H1 (cell line): ENCODE results near the gene ZXDC. TPM values are rescaled to one million over a fixed set of nuclear protein-coding genes. Genes with fewer than 3 reads are reported as not detected.

ENCODE experiments used
- CTCF ChIA-PET: fragments of 300-600 bp; sonication (Branson Sonifier 250); formaldehyde crosslinking; loops from one replicate; lab custom pipeline; 2021; ENCODE audit not compliant: partially characterized antibody; lab: Charles Lee
- POLR2A ChIA-PET: fragments of 300-600 bp; sonication (Branson Sonifier 250); formaldehyde crosslinking; loops from one replicate; lab custom pipeline; 2021; ENCODE audit warnings: inconsistent platforms; ENCODE audit not compliant: partially characterized antibody; lab: Charles Lee
- DNase-seq, 2 experiments: peaks; one replicate each; pipeline versions ENCODE4 v3.0.0 to v3.0.0-alpha.2; 2010 to 2022; ENCODE audit warnings: low spot score in 2 of 2, low read depth in 1 of 2, mixed read lengths in 1 of 2
- FAIRE-seq: peaks from 2 replicates; lab custom pipeline; 2011; peaks lifted over from hg19 to GRCh38; lab: Jason Lieb, UNC
- H2AFZ ChIP-seq: 2 replicates; pipeline ENCODE4 v1.8.1; 2012; ENCODE audit warnings: low read length, inconsistent platforms
- H2AK5ac ChIP-seq: 2 replicates; pipeline ENCODE4 v1.6.1; 2013; ENCODE audit warnings: low read depth, low read length
- H2BK120ac ChIP-seq: replicated peaks from 2 replicates; pipeline ENCODE3; 2013; ENCODE audit warnings: low read depth, low read length, inconsistent platforms
- H2BK12ac ChIP-seq: 2 replicates; pipeline ENCODE4 v1.6.1; 2013; ENCODE audit warnings: low read depth, low read length
- H2BK15ac ChIP-seq: 2 replicates; pipeline ENCODE4 v1.6.1; 2013; ENCODE audit warnings: low read length
- H2BK20ac ChIP-seq: 2 replicates; pipeline ENCODE4 v1.6.1; 2013; ENCODE audit warnings: low read length
- H2BK5ac ChIP-seq: 2 replicates; pipeline ENCODE4 v1.6.1; 2013; ENCODE audit warnings: low read depth, low read length
- H3K14ac ChIP-seq: 2 replicates; pipeline ENCODE4 v1.6.1; 2013; ENCODE audit warnings: inconsistent platforms; ENCODE audit not compliant: insufficient read length
- H3K18ac ChIP-seq: 2 replicates; pipeline ENCODE4 v1.6.1; 2013; ENCODE audit warnings: low read length; ENCODE audit errors: extremely low read depth
- H3K23ac ChIP-seq: 2 replicates; pipeline ENCODE4 v1.6.1; 2013; ENCODE audit warnings: inconsistent platforms; ENCODE audit not compliant: insufficient read length
- H3K23me2 ChIP-seq: 2 replicates; pipeline ENCODE4 v1.6.1; 2013; ENCODE audit warnings: low read depth, low read length
- H3K27ac ChIP-seq: 2 replicates; pipeline ENCODE4 v1.6.1; 2011; ENCODE audit warnings: low read depth, low read length, inconsistent platforms
- H3K27me3 ChIP-seq, 4 experiments: replicated peaks in 1 of 4; 1 replicate in 1 of 4; 2 replicates in 3 of 4; pipeline versions ENCODE4 v1.6.1 to v1.8.1; 2011 to 2013; ENCODE audit warnings: low read length in 3 of 4, mild to moderate bottlenecking in 3 of 4, inconsistent platforms in 2 of 4, mixed read lengths in 2 of 4, moderate library complexity in 1 of 4; ENCODE audit not compliant: control insufficient read depth in 3 of 4, insufficient read depth in 3 of 4; ENCODE audit errors: extremely low read depth in 1 of 4
- H3K36me3 ChIP-seq, 4 experiments: 2 replicates each; pipeline versions ENCODE4 v1.6.1 to v1.8.1; 2011 to 2013; ENCODE audit warnings: mild to moderate bottlenecking in 4 of 4, low read length in 3 of 4, moderate library complexity in 2 of 4, control low read depth in 1 of 4, inconsistent platforms in 1 of 4; ENCODE audit not compliant: insufficient read depth in 4 of 4, control insufficient read depth in 2 of 4
- H3K4ac ChIP-seq: replicated peaks from 2 replicates; pipeline ENCODE3; 2013; ENCODE audit warnings: low read length, low read depth, mixed read lengths, inconsistent platforms; ENCODE audit not compliant: insufficient read length
- H3K4me1 ChIP-seq, 4 experiments: replicated peaks in 1 of 4; 1 replicate in 1 of 4; 2 replicates in 3 of 4; pipeline versions ENCODE4 v1.6.1 to v1.8.1; 2011 to 2013; ENCODE audit warnings: low read length in 3 of 4, inconsistent platforms in 2 of 4, mixed read lengths in 1 of 4; ENCODE audit not compliant: insufficient read depth in 4 of 4, control insufficient read depth in 3 of 4
- H3K4me2 ChIP-seq, 2 experiments: 2 replicates each; pipeline versions ENCODE4 v1.6.1 to v1.8.1; 2011 to 2013; ENCODE audit warnings: low read depth in 2 of 2, low read length in 2 of 2, control low read depth in 1 of 2, inconsistent platforms in 1 of 2, mild to moderate bottlenecking in 1 of 2; ENCODE audit not compliant: insufficient read depth in 1 of 2
- H3K4me3 ChIP-seq, 4 experiments: fragments of 200-600, 300-600 bp in 1 of 4; sonication (generic), shearing (Covaris generic), sonication (Bioruptor Twin) in 1 of 4; 2 replicates each; pipeline versions ENCODE4 v1.5.1 to v1.8.1; 2011 to 2016; ENCODE audit warnings: low read length in 4 of 4, low read depth in 3 of 4, control low read depth in 2 of 4, inconsistent platforms in 2 of 4, mild to moderate bottlenecking in 2 of 4, mixed read lengths in 1 of 4, moderate library complexity in 1 of 4; ENCODE audit not compliant: insufficient read depth in 2 of 4; ENCODE audit errors: extremely low read depth in 1 of 4
- H3K56ac ChIP-seq: replicated peaks from 2 replicates; pipeline ENCODE3; 2013; ENCODE audit warnings: low read depth, mild to moderate bottlenecking, mixed read lengths, low read length, inconsistent platforms; ENCODE audit not compliant: insufficient read length
- H3K79me1 ChIP-seq: 2 replicates; pipeline ENCODE4 v1.6.1; 2013; ENCODE audit warnings: low read depth, low read length, control low read depth
- H3K79me2 ChIP-seq, 2 experiments: 2 replicates each; pipeline versions ENCODE4 v1.6.1 to v1.8.1; 2012 to 2013; ENCODE audit warnings: low read length in 2 of 2, mild to moderate bottlenecking in 2 of 2, inconsistent platforms in 1 of 2; ENCODE audit not compliant: insufficient read depth in 2 of 2, control insufficient read depth in 1 of 2
- H3K9ac ChIP-seq, 4 experiments: replicated peaks in 1 of 4; 1 replicate in 1 of 4; 2 replicates in 3 of 4; pipeline versions ENCODE4 v1.6.1 to v1.8.1; 2011 to 2013; ENCODE audit warnings: low read depth in 3 of 4, low read length in 3 of 4, control low read depth in 2 of 4, mild to moderate bottlenecking in 2 of 4, moderate library complexity in 2 of 4, inconsistent platforms in 1 of 4; ENCODE audit errors: extremely low read depth in 1 of 4
- H3K9me3 ChIP-seq, 2 experiments: 2 replicates each; pipeline versions ENCODE4 v1.6.1 to v1.8.1; 2012 to 2013; ENCODE audit warnings: mild to moderate bottlenecking in 2 of 2, moderate library complexity in 2 of 2, control low read depth in 1 of 2, inconsistent platforms in 1 of 2, low read depth in 1 of 2, low read length in 1 of 2, mixed read lengths in 1 of 2; ENCODE audit not compliant: insufficient read depth in 2 of 2
- H4K20me1 ChIP-seq, 2 experiments: replicated peaks in 1 of 2; 2 replicates each; pipeline versions ENCODE3 to v1.8.1; 2011 to 2013; ENCODE audit warnings: inconsistent platforms in 2 of 2, low read length in 2 of 2, mild to moderate bottlenecking in 1 of 2; ENCODE audit not compliant: insufficient read depth in 2 of 2, control insufficient read depth in 1 of 2
- H4K5ac ChIP-seq: 2 replicates; pipeline ENCODE4 v1.6.1; 2013; ENCODE audit warnings: low read length, low read depth, mixed read lengths, inconsistent platforms; ENCODE audit not compliant: insufficient read length
- H4K8ac ChIP-seq: 2 replicates; pipeline ENCODE4 v1.8.0; 2013; ENCODE audit warnings: mild to moderate bottlenecking, moderate library complexity, low read length, inconsistent platforms; ENCODE audit not compliant: insufficient read depth; ENCODE audit errors: extremely low read depth
- H4K91ac ChIP-seq: replicated peaks from 2 replicates; pipeline ENCODE3; 2013; ENCODE audit warnings: low read length, mixed read lengths, inconsistent platforms; ENCODE audit not compliant: insufficient read length
- BCL11A ChIP-seq, 2 experiments: IDR thresholded peaks; one replicate each; pipeline ENCODE4 v1.6.1; 2011; ENCODE audit warnings: low read depth in 2 of 2, low read length in 2 of 2, mild to moderate bottlenecking in 2 of 2
- CHD1 ChIP-seq: IDR thresholded peaks from 2 replicates; pipeline ENCODE4 v1.6.1; 2012; ENCODE audit warnings: low read depth, low read length, improper control_type of control experiment
- CHD2 ChIP-seq: IDR thresholded peaks from 2 replicates; pipeline ENCODE4 v1.6.1; 2012; ENCODE audit warnings: low read length, improper control_type of control experiment
- CREB1 ChIP-seq: IDR thresholded peaks from 2 replicates; pipeline ENCODE4 v1.6.1; 2012; ENCODE audit warnings: inconsistent platforms
- EGR1 ChIP-seq: IDR thresholded peaks from 2 replicates; pipeline ENCODE4 v1.6.1; 2011; ENCODE audit warnings: low read depth, low read length, borderline replicate concordance
- KDM5A ChIP-seq: fragments of 200-600 bp; IDR thresholded peaks from 2 replicates; pipeline ENCODE4 v1.7.1; 2012; ENCODE audit warnings: mild to moderate bottlenecking, low read length, inconsistent platforms, mixed read lengths
- MAFK ChIP-seq: IDR thresholded peaks from 2 replicates; pipeline ENCODE4 v1.6.1; 2012; ENCODE audit warnings: low read depth, mild to moderate bottlenecking, improper control_type of control experiment, low read length
- PHF8 ChIP-seq: fragments of 200-600 bp; sonication (generic); conservative IDR thresholded peaks from 2 replicates; pipeline ENCODE4 v1.7.1; 2012; ENCODE audit warnings: low read depth, mild to moderate bottlenecking, inconsistent platforms, low read length, moderate library complexity
- POLR2AphosphoS5 ChIP-seq: IDR thresholded peaks from 2 replicates; pipeline ENCODE4 v1.6.1; 2011; ENCODE audit warnings: low read depth, low read length
- SUZ12 ChIP-seq: fragments of 200-600 bp; sonication (generic); IDR thresholded peaks from 2 replicates; pipeline ENCODE4 v1.6.1; 2012; ENCODE audit warnings: mild to moderate bottlenecking, inconsistent platforms, low read length, moderate library complexity, mixed read lengths
- WGBS, 2 experiments: shearing (Covaris generic) in 1 of 2; methylation state at CpG; one replicate each; pipeline versions ENCODE4 v1.1.6 to v1.1.7; 2013 to 2015; ENCODE audit warnings: low lambda C conversion rate in 2 of 2, mixed read lengths in 2 of 2, inconsistent platforms in 1 of 2, low coverage in 1 of 2, missing lambda C conversion rate in 1 of 2; ENCODE audit not compliant: insufficient replicate concordance in 2 of 2, insufficient coverage in 1 of 2, insufficient read length in 1 of 2; ENCODE audit errors: extremely low coverage in 1 of 2, missing lambda C conversion rate in 1 of 2; 5-methylcytosine and 5-hydroxymethylcytosine counted together
- polyA plus RNA-seq, 7 experiments: library from polyadenylated mRNA; depleted of rRNA in 3 of 7; stranded (reverse) in 5 of 7; unstranded in 2 of 7; fragments of >200 nt in 5 of 7; fragments of 200-250 nt in 2 of 7; gene quantifications; 1 replicate in 5 of 7; 2 replicates in 1 of 7; 4 replicates in 1 of 7; pipeline versions ENCODE4 v1.2.1 to v1.2.3, GENCODE V29; 2011 to 2013; ENCODE audit warnings: missing spikeins in 2 of 7, mixed read lengths in 2 of 7
- total RNA-seq: library from RNA; stranded (reverse); fragmentation: NEBNext Ultra II Directional; extraction: Animal tissue kit (Norgen Biotek cat#: 25700); gene quantifications from 2 replicates; pipeline ENCODE4 v1.2.1, GENCODE V29; 2021
- TF ChIP-seq, protein P1 (sequence below): IDR thresholded peaks from 2 replicates; pipeline ENCODE4 v1.6.1; 2012; ENCODE audit warnings: low read length, inconsistent platforms

Gene ZXDC
- total and polyA plus RNA-seq, 2 of the 8 experiments (the other 6 are each of a cell fraction or from before 2014, with no cell fraction given) = 12.7 to 24.3 TPM

DNA sequence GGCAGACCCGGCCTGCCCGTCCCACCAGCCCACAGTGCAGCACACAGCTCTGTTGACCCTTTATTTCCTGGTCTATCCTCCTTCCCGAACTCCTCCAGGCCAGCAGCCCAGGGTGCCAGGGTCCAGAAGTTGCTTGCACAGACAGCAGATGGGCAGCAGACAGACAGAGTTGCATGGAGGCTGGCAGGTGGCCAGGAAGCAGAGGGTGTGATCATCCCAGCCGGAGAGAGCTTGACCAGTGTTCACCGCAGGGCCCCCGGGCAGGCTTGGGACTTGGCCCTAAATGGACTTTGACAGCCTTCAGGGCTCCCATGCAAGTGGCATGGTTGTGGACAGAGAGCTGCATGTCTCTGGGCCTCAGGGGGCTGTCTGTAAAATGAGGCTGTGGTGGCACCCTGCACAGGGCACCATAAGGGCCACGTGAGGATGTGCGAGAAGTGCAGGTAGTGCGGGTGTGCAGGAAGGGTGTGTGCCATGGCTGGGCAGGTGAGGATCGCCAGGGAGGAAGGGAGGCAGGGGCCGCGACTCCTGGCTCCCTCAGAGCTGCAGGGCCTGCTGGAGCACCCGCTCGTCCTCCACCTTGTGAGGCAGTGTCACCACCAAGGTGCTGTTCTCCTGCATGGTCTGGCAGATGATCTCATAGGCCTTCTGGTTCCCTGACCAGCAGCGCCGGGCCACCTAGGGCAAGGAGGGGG is 6.3 kb upstream of the ZXDC start:
- Histone ChIP-seq H3K36me3 (no peaks in the 10 kb centered on the region), H2BK12ac (peak overlapping the region; percentile 87; the same call in 1 of the 2 replicates), H3K9ac (no peak overlapping the region), H3K56ac (no peak overlapping the region), H2BK120ac (no peak overlapping the region), H2BK20ac (0 out of 2 replicates have a peak overlapping the region, but pooled peaks have one; percentile 61), H3K4me1 (peaks cover 0 to 22% (median 11%) of the 10 kb centered on the region in 4 experiments; a peak in 6 of 7 replicates), H3K4me2 (no peak overlapping the region), H2BK5ac (peak overlapping the region; percentile 35; the same call in 1 of the 2 replicates), H4K8ac (peak overlapping the region; percentile 76; the same call in 1 of the 2 replicates), H2AFZ (no peak overlapping the region), H3K14ac (no peak overlapping the region), H3K23ac (no peak overlapping the region), H3K4ac (no peak overlapping the region), H3K79me1 (no peaks in the 10 kb centered on the region), H3K27me3 (no peaks in the 10 kb centered on the region), H3K9me3 (no peaks in the 10 kb centered on the region), H2BK15ac (no peak overlapping the region), H3K4me3 (no peak overlapping the region), H3K23me2 (no peaks in the 10 kb centered on the region), H2AK5ac (peak overlapping the region; percentile 75; the same call in 1 of the 2 replicates), H4K20me1 (no peaks in the 10 kb centered on the region), H3K18ac (no peak overlapping the region; the same call in 1 of the 2 replicates), H3K79me2 (no peaks in the 10 kb centered on the region), H3K27ac (no peak overlapping the region), H4K5ac (no peak overlapping the region), H4K91ac (no peak overlapping the region)
- DNase-seq = no peak
- POLR2A ChIA-PET = interaction anchor here (1.4 kb wide), 1 partner anchor 9 kb away, joined by 4 read pairs; no protein-coding TSS in a partner anchor
- CTCF ChIA-PET = interaction anchor here (0.7 to 1.4 kb wide), 2 partner anchors 17 to 794 kb away, joined by 3 to 4 read pairs; no protein-coding TSS in a partner anchor
- WGBS, 2 experiments = 94% methylated on average over 16 of the region's 16 CpGs; no CpG with 5 or more reads in 1 of the 2 experiments
- no peak for FAIRE-seq
- no peak for TF ChIP-seq EGR1
- TF ChIP-seq, protein P1, sequence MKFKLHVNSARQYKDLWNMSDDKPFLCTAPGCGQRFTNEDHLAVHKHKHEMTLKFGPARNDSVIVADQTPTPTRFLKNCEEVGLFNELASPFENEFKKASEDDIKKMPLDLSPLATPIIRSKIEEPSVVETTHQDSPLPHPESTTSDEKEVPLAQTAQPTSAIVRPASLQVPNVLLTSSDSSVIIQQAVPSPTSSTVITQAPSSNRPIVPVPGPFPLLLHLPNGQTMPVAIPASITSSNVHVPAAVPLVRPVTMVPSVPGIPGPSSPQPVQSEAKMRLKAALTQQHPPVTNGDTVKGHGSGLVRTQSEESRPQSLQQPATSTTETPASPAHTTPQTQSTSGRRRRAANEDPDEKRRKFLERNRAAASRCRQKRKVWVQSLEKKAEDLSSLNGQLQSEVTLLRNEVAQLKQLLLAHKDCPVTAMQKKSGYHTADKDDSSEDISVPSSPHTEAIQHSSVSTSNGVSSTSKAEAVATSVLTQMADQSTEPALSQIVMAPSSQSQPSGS = no peak
- TF ChIP-seq CHD2 = no peak
- no peak for TF ChIP-seq PHF8
- TF ChIP-seq MAFK = no peak
- no peak for TF ChIP-seq KDM5A
- no peak for TF ChIP-seq CREB1
- TF ChIP-seq CHD1 = no peak
- no peak for TF ChIP-seq SUZ12
- no peak for TF ChIP-seq BCL11A (IDR thresholded peaks at IDR 0.05; ENCODE audit: low read depth in 2 of 2, low read length in 2 of 2)
- TF ChIP-seq POLR2AphosphoS5 = no peak
